B cell (primary cell): ENCODE data around the gene CELF4.

Experiments
- EZH2 ChIP-seq: IDR thresholded peaks from 2 replicates; pipeline ENCODE4 v1.6.1; 2012; ENCODE audit warnings: borderline replicate concordance, low read depth, mild to moderate bottlenecking, moderate library complexity, low read length; ENCODE audit not compliant: insufficient read depth, poor library complexity, severe bottlenecking
- TF ChIP-seq, protein P1 (sequence below): fragments of 200-600 bp; IDR thresholded peaks from one replicate; pipeline ENCODE4 v1.8.0; 2022; ENCODE audit warnings: antibody characterized with exemption, mild to moderate bottlenecking

DNA sequence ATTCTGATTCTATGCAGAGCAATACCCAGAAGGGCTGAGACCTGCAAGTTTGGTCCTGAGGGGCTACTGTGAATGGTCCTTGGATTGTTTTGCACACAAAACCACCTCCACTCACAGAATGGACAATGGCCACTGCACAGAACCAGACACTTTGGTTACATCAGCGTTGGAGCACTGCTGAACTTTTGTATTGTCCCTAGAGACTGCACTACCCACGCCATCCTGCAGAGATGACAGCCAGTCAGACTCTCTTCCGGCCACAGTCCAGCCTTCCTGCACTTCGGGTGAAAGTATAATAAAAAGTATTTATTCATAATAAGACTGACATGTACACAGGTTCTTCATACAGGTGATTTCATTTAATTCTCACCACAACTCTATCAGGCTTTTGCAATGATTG, 35.7 kb downstream of the CELF4 start:
- TF ChIP-seq, protein P1, sequence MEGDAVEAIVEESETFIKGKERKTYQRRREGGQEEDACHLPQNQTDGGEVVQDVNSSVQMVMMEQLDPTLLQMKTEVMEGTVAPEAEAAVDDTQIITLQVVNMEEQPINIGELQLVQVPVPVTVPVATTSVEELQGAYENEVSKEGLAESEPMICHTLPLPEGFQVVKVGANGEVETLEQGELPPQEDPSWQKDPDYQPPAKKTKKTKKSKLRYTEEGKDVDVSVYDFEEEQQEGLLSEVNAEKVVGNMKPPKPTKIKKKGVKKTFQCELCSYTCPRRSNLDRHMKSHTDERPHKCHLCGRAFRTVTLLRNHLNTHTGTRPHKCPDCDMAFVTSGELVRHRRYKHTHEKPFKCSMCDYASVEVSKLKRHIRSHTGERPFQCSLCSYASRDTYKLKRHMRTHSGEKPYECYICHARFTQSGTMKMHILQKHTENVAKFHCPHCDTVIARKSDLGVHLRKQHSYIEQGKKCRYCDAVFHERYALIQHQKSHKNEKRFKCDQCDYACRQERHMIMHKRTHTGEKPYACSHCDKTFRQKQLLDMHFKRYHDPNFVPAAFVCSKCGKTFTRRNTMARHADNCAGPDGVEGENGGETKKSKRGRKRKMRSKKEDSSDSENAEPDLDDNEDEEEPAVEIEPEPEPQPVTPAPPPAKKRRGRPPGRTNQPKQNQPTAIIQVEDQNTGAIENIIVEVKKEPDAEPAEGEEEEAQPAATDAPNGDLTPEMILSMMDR = no peak
- no peak for TF ChIP-seq EZH2
